HepG2 (cell line): ENCODE results near the gene SH3BGRL2. TPM values are rescaled to one million over a fixed set of nuclear protein-coding genes. Genes with fewer than 3 reads are reported as not detected.

Experiments
- CBX5 ChIP-seq: sonication (generic); formaldehyde crosslinking; IDR thresholded peaks from 2 replicates; pipeline ENCODE4 v1.4.0; 2020; ENCODE audit warnings: missing genetic modification reagents, borderline replicate concordance
- CEBPB ChIP-seq: IDR thresholded peaks from 2 replicates; pipeline ENCODE4 v1.6.1; 2011; ENCODE audit warnings: low read depth, low read length, improper control_type of control experiment, borderline replicate concordance
- FOXK2 ChIP-seq: fragments of 450-650 bp; IDR thresholded peaks from 2 replicates; pipeline ENCODE4 v1.6.1; 2016
- GLI4 ChIP-seq: sonication (generic); formaldehyde crosslinking; IDR thresholded peaks from 2 replicates; pipeline ENCODE4 v1.5.1; 2020; ENCODE audit warnings: missing genetic modification reagents, mild to moderate bottlenecking, moderate library complexity, borderline replicate concordance
- HMGA1 ChIP-seq: sonication (generic); formaldehyde crosslinking; conservative IDR thresholded peaks from 2 replicates; pipeline ENCODE4 v1.4.0; 2020; ENCODE audit warnings: missing genetic modification reagents
- HNF4A ChIP-seq: sonication (generic); formaldehyde crosslinking; IDR thresholded peaks from 2 replicates; pipeline ENCODE4 v1.4.0; 2020; ENCODE audit warnings: missing genetic modification reagents
- HOXA5 ChIP-seq: sonication (generic); formaldehyde crosslinking; IDR thresholded peaks from 2 replicates; pipeline ENCODE4 v1.4.0; 2020; ENCODE audit warnings: missing genetic modification reagents
- NAIF1 ChIP-seq: sonication (generic); formaldehyde crosslinking; IDR thresholded peaks from 2 replicates; pipeline ENCODE4 v1.5.0; 2020; ENCODE audit warnings: mild to moderate bottlenecking, missing genetic modification reagents, borderline replicate concordance
- PHB2 ChIP-seq: fragments of 450-650 bp; IDR thresholded peaks from 2 replicates; pipeline ENCODE4 v1.6.1; 2018; ENCODE audit not compliant: partially characterized antibody
- RARA ChIP-seq: IDR thresholded peaks from 2 replicates; pipeline ENCODE4 v1.6.1; 2016; ENCODE audit warnings: missing genetic modification reagents, missing compliant biosample characterization
- SP1 ChIP-seq, 2 experiments: fragments of 450-650 bp in 1 of 2; sonication (generic) in 1 of 2; formaldehyde crosslinking in 1 of 2; IDR thresholded peaks; 2 replicates each; pipeline versions ENCODE4 v1.4.0 to v1.6.1; 2016 to 2020; ENCODE audit warnings: missing genetic modification reagents in 1 of 2
- ZFP62 ChIP-seq: sonication (generic); formaldehyde crosslinking; IDR thresholded peaks from 2 replicates; pipeline ENCODE4 v1.4.0; 2020; ENCODE audit warnings: missing genetic modification reagents
- ZNF230 ChIP-seq: sonication (generic); formaldehyde crosslinking; IDR thresholded peaks from 2 replicates; pipeline ENCODE4 v1.4.0; 2020; ENCODE audit warnings: mild to moderate bottlenecking, missing genetic modification reagents
- ZNF337 ChIP-seq: sonication (generic); formaldehyde crosslinking; IDR thresholded peaks from 2 replicates; pipeline ENCODE4 v1.5.1; 2020; ENCODE audit warnings: missing genetic modification reagents, low read depth, mild to moderate bottlenecking, borderline replicate concordance
- ZNF530 ChIP-seq: sonication (generic); formaldehyde crosslinking; IDR thresholded peaks from 2 replicates; pipeline ENCODE4 v1.5.0; 2020; ENCODE audit warnings: low read depth, mild to moderate bottlenecking, missing genetic modification reagents
- ZNF839 ChIP-seq: sonication (generic); formaldehyde crosslinking; IDR thresholded peaks from 2 replicates; pipeline ENCODE4 v1.4.0; 2020; ENCODE audit warnings: missing genetic modification reagents, mild to moderate bottlenecking, borderline replicate concordance
- polyA plus RNA-seq, 8 experiments: library from polyadenylated mRNA; depleted of rRNA in 3 of 8; stranded (reverse) in 7 of 8; unstranded in 1 of 8; fragments of >200 nt; fragmentation: Illumina TruSeq in 4 of 8; extraction: Trizol in 4 of 8; gene quantifications; 2 replicates each; pipeline versions ENCODE4 v1.2.1 to v1.2.3, GENCODE V29; 2011 to 2016; ENCODE audit warnings: low read depth in 4 of 8, missing spikeins in 1 of 8, mixed read lengths in 1 of 8; ENCODE audit not compliant: insufficient read depth in 1 of 8
- total RNA-seq, 5 experiments: library from RNA; depleted of rRNA; stranded (reverse); fragments of >200 nt; fragmentation: Illumina TruSeq; extraction: Trizol; gene quantifications; 2 replicates each; pipeline ENCODE4 v1.2.3, GENCODE V29; 2016; ENCODE audit warnings: low read depth in 1 of 5
- TF ChIP-seq, protein P1 (sequence below): sonication (generic); formaldehyde crosslinking; IDR thresholded peaks from 2 replicates; pipeline ENCODE4 v1.4.0; 2020; ENCODE audit warnings: missing genetic modification reagents
- TF ChIP-seq, protein P2 (sequence below): sonication (generic); formaldehyde crosslinking; IDR thresholded peaks from 2 replicates; pipeline ENCODE4 v1.4.0; 2020; ENCODE audit warnings: missing genetic modification reagents
- TF ChIP-seq, protein P3 (sequence below): sonication (generic); formaldehyde crosslinking; IDR thresholded peaks from 2 replicates; pipeline ENCODE4 v1.8.0; 2022; ENCODE audit warnings: missing genetic modification reagents, mild to moderate bottlenecking, moderate library complexity, borderline replicate concordance
- TF ChIP-seq, protein P4 (sequence below): sonication (generic); formaldehyde crosslinking; IDR thresholded peaks from 2 replicates; pipeline ENCODE4 v1.4.0; 2020; ENCODE audit warnings: missing genetic modification reagents, borderline replicate concordance

SH3BGRL2 gene
- total and polyA plus RNA-seq, 2 of the 13 experiments (the other 11 are each of a cell fraction or from before 2014, with no cell fraction given) = 10.9 to 28.8 TPM

DNA sequence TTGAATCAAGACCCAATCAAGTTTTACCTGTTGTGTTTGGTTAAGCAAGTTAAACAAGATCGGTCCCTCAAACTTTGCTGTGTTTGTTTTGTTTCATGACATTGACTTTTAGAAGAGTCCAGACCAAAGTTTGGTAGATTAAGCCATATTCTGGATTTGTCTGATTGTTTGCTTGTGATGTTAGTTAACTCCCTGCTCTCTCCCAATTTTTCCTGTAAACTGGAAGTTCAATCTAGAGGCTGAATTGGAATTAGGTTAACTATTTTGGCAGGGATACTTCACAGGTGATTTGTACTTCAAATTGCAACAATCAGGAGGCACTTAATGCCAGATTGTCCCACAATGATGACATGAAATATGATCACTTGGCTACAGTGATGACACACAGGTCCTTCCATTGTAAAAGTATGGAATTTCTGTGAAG is 13.6 kb upstream of the SH3BGRL2 start (continued):
- TF ChIP-seq CEBPB (no peak), PHB2 (no peak), SP1 (IDR thresholded peaks at IDR 0.05) (no peak), SP1 (CRISPR knock-in tag; IDR thresholded peaks at IDR 0.05) (no peak), ZNF839 (CRISPR knock-in tag) (no peak), HNF4A (CRISPR knock-in tag) (peak; percentile 89), HOXA5 (CRISPR knock-in tag) (no peak), RARA (CRISPR knock-in tag) (peak; percentile 65; the same call in 1 of the 2 replicates), FOXK2 (no peak), GLI4 (CRISPR knock-in tag) (no peak), ZNF337 (CRISPR knock-in tag) (no peak), CBX5 (no peak), HMGA1 (no peak), ZNF530 (CRISPR knock-in tag) (no peak), ZFP62 (no peak), NAIF1 (no peak), ZNF230 (CRISPR knock-in tag) (no peak)
- TF ChIP-seq, protein P1, sequence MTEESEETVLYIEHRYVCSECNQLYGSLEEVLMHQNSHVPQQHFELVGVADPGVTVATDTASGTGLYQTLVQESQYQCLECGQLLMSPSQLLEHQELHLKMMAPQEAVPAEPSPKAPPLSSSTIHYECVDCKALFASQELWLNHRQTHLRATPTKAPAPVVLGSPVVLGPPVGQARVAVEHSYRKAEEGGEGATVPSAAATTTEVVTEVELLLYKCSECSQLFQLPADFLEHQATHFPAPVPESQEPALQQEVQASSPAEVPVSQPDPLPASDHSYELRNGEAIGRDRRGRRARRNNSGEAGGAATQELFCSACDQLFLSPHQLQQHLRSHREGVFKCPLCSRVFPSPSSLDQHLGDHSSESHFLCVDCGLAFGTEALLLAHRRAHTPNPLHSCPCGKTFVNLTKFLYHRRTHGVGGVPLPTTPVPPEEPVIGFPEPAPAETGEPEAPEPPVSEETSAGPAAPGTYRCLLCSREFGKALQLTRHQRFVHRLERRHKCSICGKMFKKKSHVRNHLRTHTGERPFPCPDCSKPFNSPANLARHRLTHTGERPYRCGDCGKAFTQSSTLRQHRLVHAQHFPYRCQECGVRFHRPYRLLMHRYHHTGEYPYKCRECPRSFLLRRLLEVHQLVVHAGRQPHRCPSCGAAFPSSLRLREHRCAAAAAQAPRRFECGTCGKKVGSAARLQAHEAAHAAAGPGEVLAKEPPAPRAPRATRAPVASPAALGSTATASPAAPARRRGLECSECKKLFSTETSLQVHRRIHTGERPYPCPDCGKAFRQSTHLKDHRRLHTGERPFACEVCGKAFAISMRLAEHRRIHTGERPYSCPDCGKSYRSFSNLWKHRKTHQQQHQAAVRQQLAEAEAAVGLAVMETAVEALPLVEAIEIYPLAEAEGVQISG (CRISPR knock-in tag) = no peak
- TF ChIP-seq, protein P2, sequence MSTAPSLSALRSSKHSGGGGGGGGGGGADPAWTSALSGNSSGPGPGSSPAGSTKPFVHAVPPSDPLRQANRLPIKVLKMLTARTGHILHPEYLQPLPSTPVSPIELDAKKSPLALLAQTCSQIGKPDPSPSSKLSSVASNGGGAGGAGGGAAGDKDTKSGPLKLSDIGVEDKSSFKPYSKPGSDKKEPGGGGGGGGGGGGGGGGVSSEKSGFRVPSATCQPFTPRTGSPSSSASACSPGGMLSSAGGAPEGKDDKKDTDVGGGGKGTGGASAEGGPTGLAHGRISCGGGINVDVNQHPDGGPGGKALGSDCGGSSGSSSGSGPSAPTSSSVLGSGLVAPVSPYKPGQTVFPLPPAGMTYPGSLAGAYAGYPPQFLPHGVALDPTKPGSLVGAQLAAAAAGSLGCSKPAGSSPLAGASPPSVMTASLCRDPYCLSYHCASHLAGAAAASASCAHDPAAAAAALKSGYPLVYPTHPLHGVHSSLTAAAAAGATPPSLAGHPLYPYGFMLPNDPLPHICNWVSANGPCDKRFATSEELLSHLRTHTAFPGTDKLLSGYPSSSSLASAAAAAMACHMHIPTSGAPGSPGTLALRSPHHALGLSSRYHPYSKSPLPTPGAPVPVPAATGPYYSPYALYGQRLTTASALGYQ (CRISPR knock-in tag) = peak; percentile 69
- TF ChIP-seq, protein P3, sequence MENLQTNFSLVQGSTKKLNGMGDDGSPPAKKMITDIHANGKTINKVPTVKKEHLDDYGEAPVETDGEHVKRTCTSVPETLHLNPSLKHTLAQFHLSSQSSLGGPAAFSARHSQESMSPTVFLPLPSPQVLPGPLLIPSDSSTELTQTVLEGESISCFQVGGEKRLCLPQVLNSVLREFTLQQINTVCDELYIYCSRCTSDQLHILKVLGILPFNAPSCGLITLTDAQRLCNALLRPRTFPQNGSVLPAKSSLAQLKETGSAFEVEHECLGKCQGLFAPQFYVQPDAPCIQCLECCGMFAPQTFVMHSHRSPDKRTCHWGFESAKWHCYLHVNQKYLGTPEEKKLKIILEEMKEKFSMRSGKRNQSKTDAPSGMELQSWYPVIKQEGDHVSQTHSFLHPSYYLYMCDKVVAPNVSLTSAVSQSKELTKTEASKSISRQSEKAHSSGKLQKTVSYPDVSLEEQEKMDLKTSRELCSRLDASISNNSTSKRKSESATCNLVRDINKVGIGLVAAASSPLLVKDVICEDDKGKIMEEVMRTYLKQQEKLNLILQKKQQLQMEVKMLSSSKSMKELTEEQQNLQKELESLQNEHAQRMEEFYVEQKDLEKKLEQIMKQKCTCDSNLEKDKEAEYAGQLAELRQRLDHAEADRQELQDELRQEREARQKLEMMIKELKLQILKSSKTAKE = peak; percentile 70
- TF ChIP-seq, protein P4, sequence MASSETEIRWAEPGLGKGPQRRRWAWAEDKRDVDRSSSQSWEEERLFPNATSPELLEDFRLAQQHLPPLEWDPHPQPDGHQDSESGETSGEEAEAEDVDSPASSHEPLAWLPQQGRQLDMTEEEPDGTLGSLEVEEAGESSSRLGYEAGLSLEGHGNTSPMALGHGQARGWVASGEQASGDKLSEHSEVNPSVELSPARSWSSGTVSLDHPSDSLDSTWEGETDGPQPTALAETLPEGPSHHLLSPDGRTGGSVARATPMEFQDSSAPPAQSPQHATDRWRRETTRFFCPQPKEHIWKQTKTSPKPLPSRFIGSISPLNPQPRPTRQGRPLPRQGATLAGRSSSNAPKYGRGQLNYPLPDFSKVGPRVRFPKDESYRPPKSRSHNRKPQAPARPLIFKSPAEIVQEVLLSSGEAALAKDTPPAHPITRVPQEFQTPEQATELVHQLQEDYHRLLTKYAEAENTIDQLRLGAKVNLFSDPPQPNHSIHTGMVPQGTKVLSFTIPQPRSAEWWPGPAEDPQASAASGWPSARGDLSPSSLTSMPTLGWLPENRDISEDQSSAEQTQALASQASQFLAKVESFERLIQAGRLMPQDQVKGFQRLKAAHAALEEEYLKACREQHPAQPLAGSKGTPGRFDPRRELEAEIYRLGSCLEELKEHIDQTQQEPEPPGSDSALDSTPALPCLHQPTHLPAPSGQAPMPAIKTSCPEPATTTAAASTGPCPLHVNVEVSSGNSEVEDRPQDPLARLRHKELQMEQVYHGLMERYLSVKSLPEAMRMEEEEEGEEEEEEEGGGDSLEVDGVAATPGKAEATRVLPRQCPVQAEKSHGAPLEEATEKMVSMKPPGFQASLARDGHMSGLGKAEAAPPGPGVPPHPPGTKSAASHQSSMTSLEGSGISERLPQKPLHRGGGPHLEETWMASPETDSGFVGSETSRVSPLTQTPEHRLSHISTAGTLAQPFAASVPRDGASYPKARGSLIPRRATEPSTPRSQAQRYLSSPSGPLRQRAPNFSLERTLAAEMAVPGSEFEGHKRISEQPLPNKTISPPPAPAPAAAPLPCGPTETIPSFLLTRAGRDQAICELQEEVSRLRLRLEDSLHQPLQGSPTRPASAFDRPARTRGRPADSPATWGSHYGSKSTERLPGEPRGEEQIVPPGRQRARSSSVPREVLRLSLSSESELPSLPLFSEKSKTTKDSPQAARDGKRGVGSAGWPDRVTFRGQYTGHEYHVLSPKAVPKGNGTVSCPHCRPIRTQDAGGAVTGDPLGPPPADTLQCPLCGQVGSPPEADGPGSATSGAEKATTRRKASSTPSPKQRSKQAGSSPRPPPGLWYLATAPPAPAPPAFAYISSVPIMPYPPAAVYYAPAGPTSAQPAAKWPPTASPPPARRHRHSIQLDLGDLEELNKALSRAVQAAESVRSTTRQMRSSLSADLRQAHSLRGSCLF (CRISPR knock-in tag) = no peak
